ENCODE measurements around the gene SLC26A1.

GRCh38 chr4:972651-973424, 20.4 kb downstream of the SLC26A1 start:
- TF ChIP-seq, protein P1, sequence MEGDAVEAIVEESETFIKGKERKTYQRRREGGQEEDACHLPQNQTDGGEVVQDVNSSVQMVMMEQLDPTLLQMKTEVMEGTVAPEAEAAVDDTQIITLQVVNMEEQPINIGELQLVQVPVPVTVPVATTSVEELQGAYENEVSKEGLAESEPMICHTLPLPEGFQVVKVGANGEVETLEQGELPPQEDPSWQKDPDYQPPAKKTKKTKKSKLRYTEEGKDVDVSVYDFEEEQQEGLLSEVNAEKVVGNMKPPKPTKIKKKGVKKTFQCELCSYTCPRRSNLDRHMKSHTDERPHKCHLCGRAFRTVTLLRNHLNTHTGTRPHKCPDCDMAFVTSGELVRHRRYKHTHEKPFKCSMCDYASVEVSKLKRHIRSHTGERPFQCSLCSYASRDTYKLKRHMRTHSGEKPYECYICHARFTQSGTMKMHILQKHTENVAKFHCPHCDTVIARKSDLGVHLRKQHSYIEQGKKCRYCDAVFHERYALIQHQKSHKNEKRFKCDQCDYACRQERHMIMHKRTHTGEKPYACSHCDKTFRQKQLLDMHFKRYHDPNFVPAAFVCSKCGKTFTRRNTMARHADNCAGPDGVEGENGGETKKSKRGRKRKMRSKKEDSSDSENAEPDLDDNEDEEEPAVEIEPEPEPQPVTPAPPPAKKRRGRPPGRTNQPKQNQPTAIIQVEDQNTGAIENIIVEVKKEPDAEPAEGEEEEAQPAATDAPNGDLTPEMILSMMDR (IDR thresholded peaks at IDR 0.05 in 4 of 5, conservative IDR thresholded peaks at IDR 0.05 in 1 of 5) = no peak
- TF ChIP-seq POLR2A (IDR thresholded peaks at IDR 0.05) = no peak

All from gastrocnemius medialis (tissue), 4 donors.